GM19239 (cell line): ENCODE results near the gene SRPK1.

Experiments used
- DNase-seq: peaks from one replicate; pipeline ENCODE4 v3.0.0; 2011; ENCODE audit warnings: low spot score; ENCODE audit not compliant: insufficient read length
- FAIRE-seq: peaks from 2 replicates; lab custom pipeline; 2011; peaks lifted over from hg19 to GRCh38; lab: Jason Lieb, UNC

Gene SRPK1

GRCh38 chr6:35787266-35788218 lies 133.4 kb downstream of the SRPK1 start:
- FAIRE-seq (no peak), DNase-seq (no peak)

- no peak for DNase-seq
- no peak for FAIRE-seq
Observed at GRCh38 chr6:35786810-35787209, 134.1 kb downstream of the SRPK1 start.

- FAIRE-seq: no peak
- no peak for DNase-seq
Observed at GRCh38 chr6:35786272-35786671, 134.6 kb downstream of the SRPK1 start.

- FAIRE-seq: no peak
Observed at GRCh38 chr6:35784200-35784599, 136.7 kb downstream of the SRPK1 start.

More at GRCh38 chr6:35784200-35784599, 136.7 kb downstream of the SRPK1 start:
- DNase-seq: no peak
